GM04503 (cell line): ENCODE results near the gene IL22RA2.
"Not testable (repeated sequence)": the region's sequence is repeated elsewhere in the genome, so short reads cannot be mapped to it uniquely, and the experiment has no call there.

Source experiments
- DNase-seq: peaks from one replicate; pipeline ENCODE4 v3.0.0-alpha.2; 2012; ENCODE audit warnings: low read depth

The IL22RA2 gene, protein sequence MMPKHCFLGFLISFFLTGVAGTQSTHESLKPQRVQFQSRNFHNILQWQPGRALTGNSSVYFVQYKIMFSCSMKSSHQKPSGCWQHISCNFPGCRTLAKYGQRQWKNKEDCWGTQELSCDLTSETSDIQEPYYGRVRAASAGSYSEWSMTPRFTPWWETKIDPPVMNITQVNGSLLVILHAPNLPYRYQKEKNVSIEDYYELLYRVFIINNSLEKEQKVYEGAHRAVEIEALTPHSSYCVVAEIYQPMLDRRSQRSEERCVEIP

DNA sequence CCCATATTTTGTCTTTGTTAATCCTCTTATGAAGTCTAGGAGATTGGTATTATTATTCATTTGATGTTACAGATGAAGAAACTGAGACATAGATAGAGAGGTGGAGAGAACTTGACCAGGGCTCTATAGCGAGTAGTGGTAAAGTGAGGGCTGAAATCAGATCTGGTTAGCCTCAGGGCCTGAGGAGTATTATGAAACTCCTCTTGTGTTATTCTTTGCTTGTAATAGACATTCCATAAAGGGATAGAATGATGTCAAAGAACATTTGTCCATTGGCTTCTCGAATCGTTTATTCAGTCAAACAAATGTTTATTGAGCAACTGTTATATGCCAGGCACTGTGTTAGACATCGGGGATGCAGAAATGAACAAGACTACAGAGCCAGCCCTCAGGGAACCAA is at the start of gene IL22RA2:
Gene IL22RA2 (minus strand): TSS at position 144 of the 400 bp plus-strand sequence. CDS start 11,895 bp downstream, outside the sequence.
- DNase-seq: no peak

DNA sequence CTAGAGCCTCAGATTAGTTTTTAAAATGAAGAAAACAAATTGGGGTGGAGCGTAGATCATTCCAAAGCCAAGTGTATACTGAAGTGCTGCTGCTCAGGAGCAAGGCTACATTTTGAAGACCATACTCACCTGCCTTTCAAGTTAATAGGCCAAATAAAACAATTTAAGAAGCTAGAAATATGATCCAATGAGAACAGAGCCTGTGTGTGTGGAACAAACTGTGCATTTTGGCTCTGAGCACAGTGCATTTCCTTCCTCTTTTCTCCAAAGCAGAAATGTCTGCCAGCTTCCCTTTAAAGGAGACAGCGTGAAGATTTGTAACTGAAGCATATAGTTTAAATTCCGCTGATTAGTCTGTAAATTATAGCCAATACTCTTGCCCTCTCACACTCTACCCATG is 48.9 kb upstream of the IL22RA2 start:
- no peak for DNase-seq

DNA sequence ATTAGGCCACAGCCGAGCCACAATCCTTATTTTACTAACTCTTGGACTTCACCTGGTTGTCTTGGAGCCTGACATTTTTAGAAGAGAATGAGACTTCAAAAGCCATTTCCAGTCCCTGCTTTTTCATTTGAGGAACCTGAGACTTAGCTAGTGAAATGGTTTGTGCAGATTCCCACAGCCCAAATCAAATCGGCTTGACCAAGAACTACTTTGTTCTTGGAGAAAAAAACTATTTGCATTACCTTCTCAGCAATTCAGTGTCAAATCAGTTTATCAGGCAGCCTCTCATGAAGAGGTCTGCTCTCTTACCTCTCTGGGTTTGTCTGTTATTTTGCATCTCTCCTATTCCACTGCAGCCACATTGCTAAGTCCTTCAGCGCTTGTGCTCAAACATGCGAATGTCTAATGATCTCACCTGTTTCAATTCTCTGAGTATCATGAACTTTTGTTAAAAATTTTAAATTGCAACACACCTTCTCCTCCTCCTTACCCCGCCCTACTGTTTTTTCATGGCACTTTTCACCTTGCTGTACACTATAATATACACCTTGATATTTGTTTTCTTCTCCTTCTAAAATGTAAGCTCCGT is 46.3 kb upstream of the IL22RA2 start:
- no peak for DNase-seq

DNA sequence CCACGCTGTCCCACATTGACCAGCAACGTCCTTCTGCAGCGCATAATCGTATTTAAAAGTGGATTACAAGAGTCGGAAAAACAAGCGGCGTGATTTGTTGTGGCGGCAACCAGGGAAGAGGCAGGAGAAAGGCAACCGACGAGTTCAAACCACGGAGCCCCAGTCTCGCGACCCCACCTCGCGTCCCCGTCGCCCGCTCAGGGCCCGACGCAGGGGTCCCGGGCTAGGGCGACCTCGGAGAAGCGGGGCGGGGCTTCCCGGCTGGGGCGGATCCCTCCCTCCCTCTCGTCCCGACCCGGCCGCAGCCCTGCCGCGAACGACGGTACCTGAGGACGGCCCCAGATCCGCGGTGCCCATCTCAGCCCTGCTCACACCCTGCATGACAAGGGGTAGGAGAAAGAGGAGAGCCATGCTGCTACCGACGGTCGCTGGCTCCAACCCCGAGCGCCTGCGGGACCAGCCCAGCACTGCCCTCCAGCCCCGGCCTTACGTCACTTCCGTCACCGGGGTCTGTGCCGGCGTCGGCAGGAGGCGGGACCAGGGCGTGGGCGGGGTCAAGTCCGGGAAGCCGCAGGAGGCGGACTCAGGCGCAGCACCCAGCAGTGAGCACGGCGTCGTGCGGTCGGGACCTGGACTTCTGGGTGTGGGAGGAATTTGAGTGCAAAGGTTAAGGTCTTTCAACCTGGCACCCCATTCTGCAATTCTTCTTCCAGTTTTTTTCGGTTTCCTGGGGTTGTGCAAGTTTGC is 45.6 kb upstream of the IL22RA2 start, which contains the start of gene IFNGR1:
Gene IFNGR1 (minus strand): TSS at position 469 of the 747 bp plus-strand sequence. CDS start 58 bp downstream, at position 411.
- DNase-seq: peak; percentile 39

DNA sequence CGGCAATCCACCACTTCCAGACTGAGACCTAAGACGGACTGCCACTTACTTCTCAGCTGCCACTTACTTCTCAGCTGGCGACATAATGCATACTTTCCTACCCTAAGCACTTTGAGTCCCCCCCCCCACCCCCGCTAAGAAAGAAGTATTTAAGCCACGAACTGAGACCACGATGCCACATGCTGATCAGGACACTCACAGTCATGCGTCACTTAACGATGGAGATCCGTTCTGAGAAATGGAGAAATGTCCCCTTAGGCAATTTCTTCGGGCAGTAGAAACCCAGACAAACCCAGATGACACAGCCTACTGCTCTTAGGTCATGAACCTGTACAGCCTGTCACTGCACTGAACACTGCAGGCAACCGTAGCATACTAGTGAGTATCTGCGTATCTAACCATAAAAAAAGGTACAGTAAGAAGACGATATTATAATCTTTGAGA is 45.1 kb upstream of the IL22RA2 start:
- DNase-seq: peak; percentile 44

DNA sequence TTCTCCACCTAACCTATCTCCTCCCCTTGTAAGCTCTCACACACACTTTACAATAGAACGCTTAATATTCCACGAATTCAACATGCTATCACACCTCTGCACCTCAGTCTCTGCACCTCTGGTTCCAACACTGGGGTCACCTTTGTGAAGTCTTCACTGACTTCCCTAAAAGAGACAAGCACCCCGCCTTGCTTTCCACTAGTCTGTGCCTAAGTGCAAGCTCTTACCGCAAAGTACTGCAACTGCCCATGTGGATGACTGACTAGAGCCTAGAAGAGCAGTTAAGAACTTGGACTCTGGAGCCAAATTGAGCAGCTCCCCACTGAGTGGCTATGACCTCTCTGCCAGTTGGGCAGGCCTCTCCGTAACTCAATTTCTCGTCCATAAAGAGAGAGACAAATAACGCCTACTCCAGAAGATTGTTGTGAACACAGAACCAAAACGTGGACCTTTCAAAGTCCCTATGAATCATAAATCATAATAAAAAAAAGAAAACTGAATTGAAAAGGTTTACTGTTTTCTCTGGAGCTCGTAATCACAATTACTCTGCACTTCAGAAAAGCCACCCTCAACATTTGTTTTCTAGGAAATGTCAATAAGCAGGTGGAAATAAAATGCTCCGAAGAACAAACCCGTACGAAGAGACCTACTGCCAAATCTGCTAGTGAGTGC is 44.5 kb upstream of the IL22RA2 start:
- no peak for DNase-seq

DNA sequence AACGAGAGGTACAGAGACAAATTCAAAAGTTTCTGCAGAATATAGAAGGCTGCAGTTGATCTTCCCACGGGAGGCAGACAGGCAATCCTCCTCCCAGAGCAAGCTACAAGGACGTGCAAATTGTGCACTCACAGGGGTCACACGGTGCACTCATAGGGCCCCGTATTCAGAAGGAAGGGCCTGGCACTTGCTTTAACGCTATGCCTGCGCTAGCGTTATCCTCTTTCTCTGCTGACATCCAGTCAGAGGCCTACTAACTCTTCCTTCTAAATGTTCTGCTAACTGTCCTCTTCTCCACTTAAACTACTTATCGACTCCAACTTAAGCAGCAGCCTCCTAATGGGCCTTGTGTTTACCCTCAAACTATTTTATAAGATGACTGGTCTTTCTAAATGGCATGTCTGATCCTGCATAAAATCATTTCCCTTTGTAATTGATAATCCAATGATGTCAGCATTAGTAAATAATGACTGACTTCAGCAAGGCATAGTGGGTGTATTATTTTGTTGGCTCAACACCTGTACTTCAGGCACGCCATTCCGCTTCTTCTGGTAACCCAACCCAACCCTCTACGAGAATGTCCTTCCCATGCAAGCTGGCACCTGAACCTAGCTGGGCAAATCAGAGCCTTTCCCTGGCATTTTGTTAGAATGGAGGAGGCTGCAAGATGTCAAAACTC is 43.6 kb upstream of the IL22RA2 start:
- no peak for DNase-seq

DNA sequence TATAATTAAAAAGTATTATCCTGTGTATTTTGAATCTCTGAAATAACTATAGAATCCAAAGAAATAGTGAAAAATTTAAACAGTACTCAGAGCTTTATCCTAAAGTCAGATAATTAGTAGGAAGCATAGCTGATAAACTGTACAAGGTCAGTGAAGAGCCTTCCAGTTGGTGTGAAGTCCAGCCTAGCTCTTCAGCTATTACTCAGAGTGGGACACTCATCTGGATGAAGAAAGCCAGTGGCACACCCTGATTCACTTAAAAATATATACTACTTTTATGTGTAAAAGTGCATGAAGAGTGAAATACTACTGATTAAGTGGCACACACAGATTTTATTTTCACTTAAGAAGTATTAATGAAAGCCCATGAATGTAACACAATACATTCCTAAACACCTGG is 42.7 kb upstream of the IL22RA2 start:
- DNase-seq: no peak

DNA sequence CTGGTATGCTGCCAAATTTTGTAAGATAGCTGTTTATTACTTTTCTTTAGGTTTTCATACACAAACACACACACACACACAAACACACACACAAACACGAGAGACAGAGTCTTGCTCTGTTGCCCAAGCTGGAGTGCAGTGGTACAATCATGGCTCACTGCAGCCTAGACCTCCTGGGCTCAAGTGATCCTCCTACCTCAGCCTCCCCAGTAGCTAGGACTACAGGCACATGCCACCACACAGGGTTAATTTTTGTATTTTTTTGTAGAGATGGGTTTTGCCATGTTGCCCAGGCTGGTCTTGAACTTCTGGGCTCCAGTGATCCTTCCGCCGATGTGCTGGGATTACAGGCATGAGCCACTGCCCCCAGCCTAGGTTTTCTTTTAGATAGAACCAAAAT is 42.2 kb upstream of the IL22RA2 start:
- DNase-seq: not testable (repeated sequence)

DNA sequence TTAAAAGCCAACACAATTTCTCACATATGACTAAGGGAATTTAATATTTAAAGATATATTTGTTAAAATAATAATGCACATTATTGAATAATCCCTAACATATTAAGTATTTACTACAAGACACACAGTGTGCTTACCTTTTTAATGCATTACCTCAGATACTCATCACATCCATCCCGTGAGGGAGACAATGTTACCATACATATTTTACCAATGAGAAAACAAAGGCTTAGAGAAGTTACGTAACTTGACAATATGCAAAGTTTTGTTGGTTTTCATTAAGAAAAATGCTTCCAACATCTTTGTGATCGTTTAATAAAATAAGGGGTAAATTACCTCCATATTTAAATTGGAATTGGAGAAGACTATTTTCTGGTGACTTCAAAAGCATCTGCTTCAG is 41.5 kb upstream of the IL22RA2 start:
- no peak for DNase-seq

DNA sequence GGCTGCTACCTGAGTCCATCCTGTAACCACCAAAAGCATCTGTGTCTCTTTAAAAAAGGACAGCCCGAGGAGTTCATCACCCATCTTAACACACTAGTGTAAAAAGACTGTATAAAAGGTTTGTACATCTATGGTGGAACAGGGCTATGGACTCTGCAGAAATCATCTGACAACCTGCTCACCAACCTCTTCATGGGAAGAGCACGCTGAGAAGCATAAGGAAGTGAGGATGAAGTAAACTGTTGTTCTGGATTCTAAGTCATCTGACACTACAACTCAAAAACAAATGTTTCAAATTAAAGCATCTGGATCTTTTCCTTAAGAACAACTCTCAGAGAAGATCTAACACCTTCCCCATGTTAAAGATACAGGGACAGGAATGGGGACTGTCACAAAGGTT is 40.4 kb upstream of the IL22RA2 start:
- DNase-seq: no peak

DNA sequence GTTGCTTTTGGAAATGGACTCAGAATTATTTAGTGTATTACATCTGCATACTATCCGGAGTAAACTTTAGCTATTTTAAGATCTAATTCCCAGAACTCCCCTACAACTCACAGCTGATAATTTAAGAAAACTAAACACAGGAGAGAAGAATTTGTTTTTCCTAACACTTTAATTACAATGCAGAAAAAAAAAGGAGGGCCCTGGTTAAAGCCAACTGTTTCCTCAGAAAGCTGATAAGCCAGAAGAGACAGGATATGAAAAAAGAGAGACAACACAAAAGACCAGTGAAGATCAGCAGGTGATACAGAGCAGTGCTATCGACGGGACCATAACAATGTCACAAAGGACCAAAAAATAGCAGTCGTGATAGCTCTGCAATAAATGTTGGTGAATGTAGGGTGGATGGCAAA is 39.9 kb upstream of the IL22RA2 start:
- DNase-seq: no peak

DNA sequence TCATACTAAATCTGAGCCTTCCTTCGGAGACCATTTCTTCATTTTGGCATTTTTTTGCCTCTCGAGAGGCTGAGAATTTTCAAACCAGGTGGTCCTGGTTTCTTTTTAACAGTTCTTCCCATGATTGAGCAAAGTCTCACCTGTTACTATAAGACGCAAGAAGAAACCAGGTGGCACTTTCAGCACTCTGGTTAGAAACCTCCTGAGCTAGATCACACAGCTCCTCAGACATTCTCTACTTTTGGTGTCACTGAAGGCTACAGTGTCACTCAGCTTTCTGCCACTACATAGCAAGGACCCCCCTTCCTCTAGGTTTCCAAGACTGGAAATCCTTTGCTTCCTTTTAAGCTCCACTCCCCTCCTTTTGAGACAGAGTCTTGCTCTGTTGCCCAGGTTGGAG is 38.5 kb upstream of the IL22RA2 start:
- no peak for DNase-seq

DNA sequence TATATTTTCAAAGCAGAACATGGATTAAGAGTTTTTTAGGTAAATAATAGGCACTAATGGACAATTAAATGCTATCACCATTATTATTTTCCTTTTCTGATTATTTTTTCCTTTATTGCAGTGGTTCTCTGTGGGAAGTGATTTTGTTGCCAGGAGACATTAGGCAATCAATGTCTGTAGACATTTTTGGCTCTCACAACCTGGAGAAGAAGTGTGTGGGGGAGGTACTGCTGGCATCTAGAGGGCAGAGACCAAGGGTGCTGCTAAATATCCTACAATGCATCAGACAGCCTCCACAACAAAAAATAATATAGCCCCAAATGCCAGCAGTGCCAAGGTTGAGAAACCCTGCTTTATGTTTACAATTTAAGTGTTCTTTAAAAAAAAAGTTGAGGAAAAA is 37.5 kb upstream of the IL22RA2 start:
- DNase-seq: no peak

DNA sequence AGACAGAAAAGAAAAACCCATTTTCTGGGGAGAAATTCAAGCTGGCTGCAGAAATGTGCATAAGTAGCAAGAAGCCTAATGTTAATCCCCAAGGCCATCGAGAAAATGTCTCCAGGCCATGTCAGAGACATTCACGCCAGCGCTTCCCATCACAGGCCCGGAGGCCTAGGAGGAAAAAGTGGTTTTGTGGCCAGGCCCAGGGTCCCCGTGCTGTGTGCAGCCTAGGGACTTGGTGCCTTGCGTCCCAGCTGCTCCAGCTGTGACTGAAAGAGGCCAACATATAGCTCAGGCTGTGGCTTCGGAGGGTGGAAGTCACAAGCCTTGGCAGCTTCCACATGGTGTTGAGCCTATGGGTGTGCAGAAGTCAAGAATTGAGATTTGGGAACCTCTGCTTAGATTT is 34.8 kb upstream of the IL22RA2 start:
- no peak for DNase-seq

DNA sequence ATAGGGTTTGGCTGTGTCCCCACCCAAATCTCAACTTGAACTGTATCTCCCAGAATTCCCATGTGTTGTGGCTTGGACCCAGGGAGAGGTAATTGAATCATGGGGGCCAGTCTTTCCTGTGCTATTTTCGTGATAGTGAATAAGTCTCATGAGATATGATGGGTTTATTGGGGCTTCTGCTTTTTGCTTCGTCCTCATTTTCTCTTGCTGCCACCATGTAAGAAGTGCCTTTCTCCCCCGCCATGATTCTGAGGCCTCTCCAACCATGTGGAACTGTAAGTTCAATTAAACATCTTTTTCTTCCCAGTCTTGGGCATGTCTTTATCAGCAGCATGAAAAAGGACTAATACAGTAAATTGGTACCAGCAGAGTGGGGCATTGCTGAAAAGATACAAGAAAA is 34.0 kb upstream of the IL22RA2 start:
- not testable (repeated sequence) for DNase-seq

DNA sequence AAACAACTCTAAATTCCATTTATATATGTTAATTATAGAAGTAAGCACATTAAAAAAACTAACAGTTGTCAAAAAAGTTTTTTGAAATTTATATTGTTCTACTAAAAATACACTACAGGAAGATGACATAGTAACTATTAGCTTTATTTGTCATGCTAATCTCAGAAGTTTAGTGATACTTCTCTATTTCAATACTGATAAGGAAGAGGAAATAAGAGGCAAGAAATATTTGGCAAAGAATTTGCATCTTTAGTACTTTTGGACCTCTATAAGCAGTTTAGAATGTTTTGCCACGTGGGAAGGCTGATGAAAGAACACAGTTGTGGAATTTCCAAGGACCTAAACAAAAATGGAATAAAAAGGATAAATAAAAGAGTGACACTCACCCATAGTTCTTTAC is 33.1 kb upstream of the IL22RA2 start:
- no peak for DNase-seq

DNA sequence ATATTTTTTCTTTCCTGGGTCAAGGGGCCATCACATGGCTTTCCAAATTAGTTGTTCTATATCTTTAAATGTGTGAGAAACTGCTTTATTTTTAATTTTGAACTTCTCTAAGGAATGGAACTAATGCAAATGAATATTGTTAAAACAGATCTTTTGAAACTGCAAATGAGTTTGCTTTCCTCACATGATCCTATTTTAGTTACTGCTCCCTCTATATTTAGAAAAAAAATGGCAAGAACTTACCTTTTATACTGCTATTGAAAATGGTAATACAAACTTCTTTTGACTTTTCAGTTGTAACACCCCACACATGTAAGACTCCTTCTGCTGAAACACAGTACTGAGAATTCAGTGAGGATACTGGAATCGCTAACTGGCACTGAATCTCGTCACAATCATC is 29.8 kb upstream of the IL22RA2 start:
- no peak for DNase-seq

DNA sequence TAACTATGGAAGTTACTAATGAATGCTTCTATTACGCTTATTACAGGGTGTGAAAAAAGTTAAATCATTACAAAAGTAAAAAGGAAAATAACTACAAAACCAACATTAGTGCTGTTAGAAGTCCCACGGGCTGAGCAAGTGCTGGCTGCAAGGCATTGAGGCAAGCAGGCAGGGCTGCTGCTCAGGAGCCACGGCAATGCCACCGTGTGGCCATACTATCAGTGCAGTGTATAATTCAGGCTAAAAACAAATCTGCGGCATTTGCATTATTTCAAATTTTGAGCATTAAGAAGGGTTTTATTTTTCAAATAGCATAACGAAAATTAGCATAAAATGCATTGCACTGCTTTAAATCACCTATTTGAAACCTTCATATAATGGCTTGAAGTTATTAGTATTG is 28.6 kb upstream of the IL22RA2 start:
- no peak for DNase-seq

DNA sequence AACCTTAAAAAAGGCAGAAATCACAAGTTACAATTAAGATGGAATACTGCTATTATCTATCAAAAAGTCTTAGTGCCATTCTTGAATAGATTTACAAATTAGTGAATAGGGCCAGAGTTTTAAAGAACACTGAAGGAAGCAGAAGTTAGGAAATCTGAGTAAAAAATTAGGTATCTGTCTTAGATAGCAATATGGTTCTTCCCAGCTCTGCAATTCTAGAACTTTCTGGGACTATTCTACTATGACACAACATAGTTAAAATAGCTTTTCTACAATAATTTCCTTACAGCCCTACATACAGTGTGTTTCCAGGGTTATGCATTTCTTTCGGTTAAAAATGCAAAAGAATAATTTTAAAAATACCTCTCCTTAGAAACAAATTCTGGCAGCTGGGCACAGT is 27.6 kb upstream of the IL22RA2 start:
- DNase-seq: no peak

DNA sequence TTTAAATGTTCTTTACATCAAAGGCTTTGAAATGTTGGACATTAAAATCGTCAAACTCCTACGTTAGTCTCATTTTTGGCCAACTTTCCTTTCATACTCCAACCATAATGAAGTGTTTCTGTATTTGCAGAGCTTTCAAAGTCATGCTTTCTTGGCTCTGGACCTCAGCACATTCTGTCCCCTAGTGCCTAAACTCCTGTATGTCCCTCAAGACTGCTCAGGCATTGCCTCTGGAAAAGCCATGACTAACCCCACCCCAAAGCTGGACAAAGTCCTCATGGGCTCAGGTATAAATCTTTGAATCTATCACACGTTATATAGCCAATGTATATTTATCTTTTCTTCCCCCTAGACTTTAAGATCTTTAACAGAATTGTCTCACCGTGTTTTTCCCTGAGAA is 26.8 kb upstream of the IL22RA2 start:
- DNase-seq: no peak
